ENCODE results near the gene MRPL57. TPM values are rescaled to one million over a fixed set of nuclear protein-coding genes. Genes with fewer than 3 reads are reported as not detected.
"Not testable (repeated sequence)": the region's sequence is repeated elsewhere in the genome, so short reads cannot be mapped to it uniquely, and the experiment has no call there.

The MRPL57 gene
- total and polyA plus RNA-seq, 2 donors (not counting 1 experiment from before 2014, with no cell fraction given), result 7.8 to 12.1 TPM

DNA sequence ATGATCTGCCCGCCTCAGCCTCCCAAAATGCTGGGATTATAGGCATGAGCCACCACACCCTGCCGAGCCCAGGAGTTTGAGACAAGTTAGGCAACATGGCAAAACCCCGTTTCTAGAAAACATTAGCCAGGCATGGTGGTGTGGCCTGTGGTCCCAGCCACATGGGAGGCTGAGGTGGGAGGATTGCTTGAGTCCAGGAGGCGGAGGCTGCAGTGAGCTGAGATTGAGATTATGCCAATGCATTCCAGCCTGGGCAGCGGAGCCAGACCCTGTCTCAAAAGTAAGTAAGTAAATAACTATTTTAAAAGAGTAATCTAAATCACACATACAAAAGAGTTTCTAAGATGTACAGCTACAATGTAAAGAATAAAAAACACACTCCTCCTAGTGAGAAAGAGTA is 42.0 kb upstream of the MRPL57 start:
- Histone ChIP-seq H4K20me1 (ENCODE audit: control insufficient read depth, insufficient read depth, low read length, poor library complexity, severe bottlenecking) (no peaks in the 10 kb centered on the region), H3K4me3 (ENCODE audit: control extremely low read depth in 1 of 5, extremely low read depth in 1 of 5, insufficient read depth in 1 of 5, low read depth in 2 of 5, low read length in 4 of 5) (no peak overlapping the region), H3K9me3 (ENCODE audit: control extremely low read depth in 1 of 3, control insufficient read depth in 2 of 3, insufficient read depth in 1 of 3, low read length in 2 of 3) (peaks cover 0 to 7% (median 0%) of the 10 kb centered on the region in 3 donors), H2AFZ (ENCODE audit: insufficient read depth, low read depth, low read length, poor library complexity, severe bottlenecking) (no peak overlapping the region), H3K79me2 (ENCODE audit: control insufficient read depth, insufficient read depth, low read length) (no peaks in the 10 kb centered on the region), H3K9ac (ENCODE audit: low read length) (no peak overlapping the region), H3K4me1 (ENCODE audit: control insufficient read depth in 2 of 2, insufficient read depth in 2 of 2, low read length in 2 of 2) (peaks cover 3% of the 10 kb centered on the region in 2 donors), H3K4me2 (replicated peaks; ENCODE audit: low read depth, low read length, poor library complexity, severe bottlenecking) (no peak overlapping the region), H3K27me3 (replicated peaks in 1 of 4; ENCODE audit: control extremely low read depth in 1 of 4, control insufficient read depth in 3 of 4, insufficient read depth in 4 of 4, low read length in 3 of 4) (peaks cover 0 to 10% (median 2%) of the 10 kb centered on the region in 4 experiments), H3K27ac (ENCODE audit: low read length in 2 of 2) (no peak overlapping the region), H3K36me3 (replicated peaks in 1 of 2; ENCODE audit: control extremely low read depth in 1 of 2, control insufficient read depth in 1 of 2, extremely low read depth in 1 of 2, insufficient read depth in 2 of 2, low read length in 1 of 2) (no peaks in the 10 kb centered on the region)
- ATAC-seq (ENCODE audit: low read depth), result no peak
- ChIA-PET POLR2A (no interaction called here), CTCF (interaction anchor here (1.0 kb wide), 1 partner anchor 25 kb away, joined by 4 read pairs; no protein-coding TSS in a partner anchor)
- 96% methylated on average over 4 of the region's 5 CpGs for WGBS (ENCODE audit: insufficient coverage)
- no peaks in the 10 kb centered on the region for H3K9me3 Mint-ChIP-seq (ENCODE audit: insufficient read depth)
- H3K4me3 Mint-ChIP-seq, result no peak overlapping the region
- no peak for DNase-seq
- TF ChIP-seq EZH2 (IDR thresholded peaks at IDR 0.05; ENCODE audit: borderline replicate concordance, insufficient read depth, low read depth, low read length, poor library complexity, severe bottlenecking), result no peak
- TF ChIP-seq, protein P1, sequence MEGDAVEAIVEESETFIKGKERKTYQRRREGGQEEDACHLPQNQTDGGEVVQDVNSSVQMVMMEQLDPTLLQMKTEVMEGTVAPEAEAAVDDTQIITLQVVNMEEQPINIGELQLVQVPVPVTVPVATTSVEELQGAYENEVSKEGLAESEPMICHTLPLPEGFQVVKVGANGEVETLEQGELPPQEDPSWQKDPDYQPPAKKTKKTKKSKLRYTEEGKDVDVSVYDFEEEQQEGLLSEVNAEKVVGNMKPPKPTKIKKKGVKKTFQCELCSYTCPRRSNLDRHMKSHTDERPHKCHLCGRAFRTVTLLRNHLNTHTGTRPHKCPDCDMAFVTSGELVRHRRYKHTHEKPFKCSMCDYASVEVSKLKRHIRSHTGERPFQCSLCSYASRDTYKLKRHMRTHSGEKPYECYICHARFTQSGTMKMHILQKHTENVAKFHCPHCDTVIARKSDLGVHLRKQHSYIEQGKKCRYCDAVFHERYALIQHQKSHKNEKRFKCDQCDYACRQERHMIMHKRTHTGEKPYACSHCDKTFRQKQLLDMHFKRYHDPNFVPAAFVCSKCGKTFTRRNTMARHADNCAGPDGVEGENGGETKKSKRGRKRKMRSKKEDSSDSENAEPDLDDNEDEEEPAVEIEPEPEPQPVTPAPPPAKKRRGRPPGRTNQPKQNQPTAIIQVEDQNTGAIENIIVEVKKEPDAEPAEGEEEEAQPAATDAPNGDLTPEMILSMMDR (IDR thresholded peaks at IDR 0.05), result no peak
- H3K27ac Mint-ChIP-seq, result no peak overlapping the region
- peaks cover 4% of the 10 kb centered on the region for H3K4me1 Mint-ChIP-seq
- H3K27me3 Mint-ChIP-seq, result peaks cover 24% of the 10 kb centered on the region
- intact Hi-C loops (cut with micrococcal nuclease), result loop anchor here (10.0 kb wide), 1 partner anchor 360 kb away; the partner anchor contains the start of gene EEF1AKMT1

DNA sequence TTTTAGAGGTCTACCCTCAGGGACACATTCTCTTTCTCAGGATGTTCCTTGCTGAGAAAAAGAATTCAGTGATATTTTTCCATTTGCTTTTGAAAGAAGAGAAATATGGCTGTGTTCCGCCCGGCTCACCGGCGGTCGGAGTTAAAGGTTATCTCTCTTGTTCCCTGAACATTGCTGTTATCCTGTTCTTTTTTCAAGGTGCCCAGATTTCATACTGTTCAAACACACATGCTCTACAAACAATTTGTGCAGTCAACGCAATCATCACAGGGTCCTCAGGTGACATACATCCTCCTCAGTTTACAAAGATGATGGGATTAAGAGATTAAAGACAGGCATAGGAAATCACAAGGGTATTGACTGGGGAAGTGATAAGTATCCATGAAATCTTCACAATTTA is 40.6 kb upstream of the MRPL57 start:
- H3K79me2 ChIP-seq (ENCODE audit: control insufficient read depth, insufficient read depth, low read length); DNase-seq; H3K27ac Mint-ChIP-seq; ATAC-seq (ENCODE audit: low read depth); H3K9me3 ChIP-seq (ENCODE audit: control extremely low read depth in 1 of 3, control insufficient read depth in 2 of 3, insufficient read depth in 1 of 3, low read length in 2 of 3); H3K4me3 ChIP-seq (ENCODE audit: control extremely low read depth in 1 of 5, extremely low read depth in 1 of 5, insufficient read depth in 1 of 5, low read depth in 2 of 5, low read length in 4 of 5); H3K4me2 ChIP-seq (replicated peaks; ENCODE audit: low read depth, low read length, poor library complexity, severe bottlenecking); CTCF ChIA-PET; H4K20me1 ChIP-seq (ENCODE audit: control insufficient read depth, insufficient read depth, low read length, poor library complexity, severe bottlenecking); H3K9ac ChIP-seq (ENCODE audit: low read length); H3K27me3 ChIP-seq (replicated peaks in 1 of 4; ENCODE audit: control extremely low read depth in 1 of 4, control insufficient read depth in 3 of 4, insufficient read depth in 4 of 4, low read length in 3 of 4); H3K9me3 Mint-ChIP-seq (ENCODE audit: insufficient read depth); H2AFZ ChIP-seq (ENCODE audit: insufficient read depth, low read depth, low read length, poor library complexity, severe bottlenecking); H3K4me3 Mint-ChIP-seq; H3K4me1 ChIP-seq (ENCODE audit: control insufficient read depth in 2 of 2, insufficient read depth in 2 of 2, low read length in 2 of 2); H3K27ac ChIP-seq (ENCODE audit: low read length in 2 of 2); H3K36me3 ChIP-seq (replicated peaks in 1 of 2; ENCODE audit: control extremely low read depth in 1 of 2, control insufficient read depth in 1 of 2, extremely low read depth in 1 of 2, insufficient read depth in 2 of 2, low read length in 1 of 2): not testable (repeated sequence)
- Mint-ChIP-seq H3K27me3 (peaks cover 18% of the 10 kb centered on the region), H3K4me1 (peaks cover 14% of the 10 kb centered on the region)
- intact Hi-C loops (cut with micrococcal nuclease), result loop anchor here (10.0 kb wide), 1 partner anchor 361 kb away; the partner anchor contains the start of gene EEF1AKMT1
- no CpG with 5 or more reads among the region's 6 CpGs for WGBS (ENCODE audit: insufficient coverage)
- POLR2A ChIA-PET, result interaction anchor here (0.7 kb wide), 1 partner anchor 348 kb away, joined by 3 read pairs; no protein-coding TSS in a partner anchor

Data from B cell (primary cell).